ENCODE measurements around the gene BTC.
"Not testable (repeated sequence)": the region's sequence is repeated elsewhere in the genome, so short reads cannot be mapped to it uniquely, and the experiment has no call there.

The BTC gene

GRCh38 chr4:74758551-74759145, 35.7 kb downstream of the BTC start:
- DNase-seq (ENCODE audit: low spot score), result no peak

GRCh38 chr4:74757136-74757535, 37.2 kb downstream of the BTC start:
- DNase-seq (ENCODE audit: low spot score), result no peak

GRCh38 chr4:74755486-74755885, 38.8 kb downstream of the BTC start:
- no peak for DNase-seq (ENCODE audit: low spot score)

- no peak for DNase-seq (ENCODE audit: low spot score)
Measured at GRCh38 chr4:74754218-74754617, 40.1 kb downstream of the BTC start.

- DNase-seq (ENCODE audit: low spot score), result no peak
Measured at GRCh38 chr4:74752798-74753197, 41.5 kb downstream of the BTC start.

GRCh38 chr4:74751856-74752255, 42.5 kb downstream of the BTC start:
- DNase-seq (ENCODE audit: low spot score), result no peak

- DNase-seq (ENCODE audit: low spot score), result no peak
Measured at GRCh38 chr4:74751247-74751646, 43.1 kb downstream of the BTC start.

- DNase-seq (ENCODE audit: low spot score), result no peak
Measured at GRCh38 chr4:74742185-74742584, 52.1 kb downstream of the BTC start.

GRCh38 chr4:74738464-74739143, 55.7 kb downstream of the BTC start:
- DNase-seq (ENCODE audit: low spot score), result no peak

GRCh38 chr4:74734995-74735394, 59.3 kb downstream of the BTC start:
- DNase-seq (ENCODE audit: low spot score), result no peak

GRCh38 chr4:74733756-74734155, 60.6 kb downstream of the BTC start:
- DNase-seq (ENCODE audit: low spot score), result no peak

- DNase-seq (ENCODE audit: low spot score), result no peak
Measured at GRCh38 chr4:74724979-74725378, 69.3 kb downstream of the BTC start.

- no peak for DNase-seq (ENCODE audit: low spot score)
Measured at GRCh38 chr4:74716436-74716765, 77.9 kb downstream of the BTC start.

GRCh38 chr4:74715706-74716435, 78.5 kb downstream of the BTC start:
- peak; percentile 6 for DNase-seq (ENCODE audit: low spot score)

GRCh38 chr4:74714611-74715130, 79.7 kb downstream of the BTC start:
- DNase-seq (ENCODE audit: low spot score), result no peak

- DNase-seq (ENCODE audit: low spot score), result not testable (repeated sequence)
Measured at GRCh38 chr4:74708135-74708534, 86.2 kb downstream of the BTC start.

All from SW480 (cell line).